Fibroblast of gingiva (primary cell): ENCODE measurements around the gene DBH.
"Not testable (repeated sequence)": the region's sequence is repeated elsewhere in the genome, so short reads cannot be mapped to it uniquely, and the experiment has no call there.

Source experiments
- DNase-seq: peaks from one replicate; pipeline ENCODE4 v3.0.0-alpha.2; 2011; ENCODE audit warnings: low read depth

DBH gene

GRCh38 chr9:133626008-133626407 lies 10.2 kb upstream of the DBH start:
- not testable (repeated sequence) for DNase-seq

- DNase-seq: no peak
These were observed 8.8 kb upstream of the DBH start for GRCh38 chr9:133627341-133627740.

- DNase-seq: no peak
These were observed 7.4 kb upstream of the DBH start for GRCh38 chr9:133628766-133629165.

GRCh38 chr9:133629221-133630110 lies 6.7 kb upstream of the DBH start:
- DNase-seq: no peak

GRCh38 chr9:133631111-133631510 lies 5.1 kb upstream of the DBH start:
- DNase-seq: no peak

GRCh38 chr9:133632806-133633680 lies 3.1 kb upstream of the DBH start:
- DNase-seq: no peak

- DNase-seq: no peak
These were observed 2.5 kb upstream of the DBH start for GRCh38 chr9:133633681-133634080.

- DNase-seq: no peak
These were observed 2.0 kb upstream of the DBH start for GRCh38 chr9:133634081-133634691.

- DNase-seq: no peak
These were observed 1.1 kb upstream of the DBH start for GRCh38 chr9:133635098-133635497.

- DNase-seq: no peak
These were observed 739 bp downstream of the DBH start for GRCh38 chr9:133636902-133637301.

- no peak for DNase-seq
These were observed 1.4 kb downstream of the DBH start for GRCh38 chr9:133637451-133638055.

- DNase-seq: no peak
These were observed 1.9 kb downstream of the DBH start for GRCh38 chr9:133638076-133638475.

- DNase-seq: no peak
These were observed 2.5 kb downstream of the DBH start for GRCh38 chr9:133638711-133639110.

GRCh38 chr9:133639613-133640012 lies 3.5 kb downstream of the DBH start:
- DNase-seq: no peak

GRCh38 chr9:133640160-133640559 lies 4.0 kb downstream of the DBH start:
- no peak for DNase-seq

- no peak for DNase-seq
These were observed 4.6 kb downstream of the DBH start for GRCh38 chr9:133640580-133641395.

- DNase-seq: no peak
These were observed 5.2 kb downstream of the DBH start for GRCh38 chr9:133641396-133641655.

- DNase-seq: no peak
These were observed 5.9 kb downstream of the DBH start for GRCh38 chr9:133641861-133642595.

GRCh38 chr9:133642708-133643361 lies 6.7 kb downstream of the DBH start:
- DNase-seq: no peak

GRCh38 chr9:133643362-133643755 lies 7.2 kb downstream of the DBH start:
- no peak for DNase-seq
